ENCODE measurements around the gene ABLIM2.

The ABLIM2 gene

GRCh38 chr4:8015512-8015911, 143.1 kb downstream of the ABLIM2 start:
- DNase-seq, result no peak

- DNase-seq, result no peak
Observed at GRCh38 chr4:8013976-8014726, 144.5 kb downstream of the ABLIM2 start.

GRCh38 chr4:8012517-8012916, 146.1 kb downstream of the ABLIM2 start:
- no peak for DNase-seq

GRCh38 chr4:8010618-8011017, 148.0 kb downstream of the ABLIM2 start:
- DNase-seq, result peak; percentile 88

- no peak for DNase-seq
Observed at GRCh38 chr4:8009710-8010511, 148.7 kb downstream of the ABLIM2 start.

- no peak for DNase-seq
Observed at GRCh38 chr4:8009097-8009496, 149.5 kb downstream of the ABLIM2 start.

- no peak for DNase-seq
Observed at GRCh38 chr4:8008391-8008790, 150.2 kb downstream of the ABLIM2 start.

- DNase-seq, result no peak
Observed at GRCh38 chr4:8007581-8007980, 151.0 kb downstream of the ABLIM2 start.

GRCh38 chr4:8006471-8006870, 152.1 kb downstream of the ABLIM2 start:
- no peak for DNase-seq

GRCh38 chr4:8005814-8006215, 152.8 kb downstream of the ABLIM2 start:
- DNase-seq, result no peak

- DNase-seq, result no peak
Observed at GRCh38 chr4:8005033-8005808, 153.4 kb downstream of the ABLIM2 start.

- DNase-seq, result no peak
Observed at GRCh38 chr4:8004066-8004465, 154.5 kb downstream of the ABLIM2 start.

GRCh38 chr4:8002525-8003309, 155.9 kb downstream of the ABLIM2 start:
- no peak for DNase-seq

- no peak for DNase-seq
Observed at GRCh38 chr4:8001564-8002355, 156.9 kb downstream of the ABLIM2 start.

- DNase-seq, result no peak
Observed at GRCh38 chr4:8000721-8001491, 157.7 kb downstream of the ABLIM2 start.

- DNase-seq, result no peak
Observed at GRCh38 chr4:8000247-8000646, 158.4 kb downstream of the ABLIM2 start.

- DNase-seq, result no peak
Observed at GRCh38 chr4:7999695-8000094, 158.9 kb downstream of the ABLIM2 start.

GRCh38 chr4:7999279-7999678, 159.3 kb downstream of the ABLIM2 start:
- no peak for DNase-seq

- DNase-seq, result no peak
Observed at GRCh38 chr4:7998447-7998846, 160.2 kb downstream of the ABLIM2 start.

- DNase-seq, result no peak
Observed at GRCh38 chr4:7995866-7996265, 162.7 kb downstream of the ABLIM2 start.

GRCh38 chr4:7995135-7995534, 163.5 kb downstream of the ABLIM2 start:
- DNase-seq, result no peak
